Measurements from ENCODE around the gene MIA. TPM values are rescaled to one million over a fixed set of nuclear protein-coding genes. Genes with fewer than 3 reads are reported as not detected.

MIA gene
- total and polyA plus RNA-seq, 2 donors (not counting 1 experiment from before 2014, with no cell fraction given) = 0.99 TPM; not detected in 1

DNA sequence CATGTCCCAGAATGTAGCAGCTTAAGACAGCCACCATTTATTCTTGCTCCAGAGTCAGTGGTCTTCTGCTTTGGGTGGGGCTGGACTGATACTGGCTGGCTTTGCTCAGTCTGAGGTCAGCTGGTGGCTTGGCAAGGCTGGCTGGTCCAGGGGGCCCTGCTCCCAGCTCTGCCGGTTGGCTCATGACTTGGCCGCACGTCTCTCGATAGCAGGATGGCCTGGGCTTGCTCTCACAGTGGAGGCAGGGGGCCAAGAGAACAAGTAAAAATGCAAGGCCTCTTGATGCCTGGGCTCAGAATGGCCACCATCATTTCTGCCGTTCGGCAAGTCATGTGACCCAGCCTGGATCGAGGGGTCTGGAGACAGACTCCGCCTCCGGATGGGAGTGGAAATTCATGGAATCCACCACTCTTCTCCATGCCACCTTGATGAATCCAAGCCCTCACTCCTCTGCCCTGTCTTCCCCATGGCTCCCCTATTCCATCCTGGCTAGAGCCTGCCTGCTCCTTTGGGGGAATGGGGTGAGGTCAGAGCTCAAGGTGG is 38.1 kb upstream of the MIA start:
- peaks cover 24% of the 10 kb centered on the region for H3K36me3 ChIP-seq (ENCODE audit: control insufficient read depth, insufficient read depth, low read length)
- H3K4me3 ChIP-seq (replicated peaks in 1 of 4; ENCODE audit: control extremely low read depth in 1 of 4, insufficient read depth in 1 of 4, low read depth in 3 of 4, low read length in 4 of 4) = no peak overlapping the region
- H3K4me1 ChIP-seq (ENCODE audit: control insufficient read depth, extremely low read depth, insufficient read depth, low read length) = no peaks in the 10 kb centered on the region
- TF ChIP-seq EZH2 (IDR thresholded peaks at IDR 0.05; ENCODE audit: low read length, missing control alignments) = no peak
- no peak for TF ChIP-seq CTCF (conservative IDR thresholded peaks at IDR 0.05 in 1 of 2, IDR thresholded peaks at IDR 0.05 in 1 of 2; ENCODE audit: low read depth in 1 of 2, low read length in 2 of 2)
- H3K9me3 ChIP-seq (ENCODE audit: control insufficient read depth, insufficient read depth, low read depth, low read length) = no peaks in the 10 kb centered on the region
- no peaks in the 10 kb centered on the region for H3K27me3 ChIP-seq (ENCODE audit: control insufficient read depth, insufficient read depth, low read length)
- no peak overlapping the region for H3K27ac ChIP-seq (ENCODE audit: insufficient read depth, low read length)
- no peaks in the 10 kb centered on the region for H4K20me1 ChIP-seq (ENCODE audit: control insufficient read depth, extremely low read depth, insufficient read depth, low read length)
- DNase-seq (ENCODE audit: low read depth in 2 of 2) = no peak
- H2AFZ ChIP-seq (ENCODE audit: low read length) = no peak overlapping the region
- no peak overlapping the region for H3K4me2 ChIP-seq (ENCODE audit: extremely low read depth, insufficient read depth, low read length)
- H3K79me2 ChIP-seq (ENCODE audit: control insufficient read depth, insufficient read depth, low read length) = no peaks in the 10 kb centered on the region
- no peak overlapping the region for H3K9ac ChIP-seq (ENCODE audit: insufficient read depth, low read length)

- Histone ChIP-seq H4K20me1 (ENCODE audit: control insufficient read depth, extremely low read depth, insufficient read depth, low read length) (no peaks in the 10 kb centered on the region), H3K36me3 (ENCODE audit: control insufficient read depth, insufficient read depth, low read length) (peaks cover 18% of the 10 kb centered on the region), H3K4me3 (replicated peaks in 1 of 4; ENCODE audit: control extremely low read depth in 1 of 4, insufficient read depth in 1 of 4, low read depth in 3 of 4, low read length in 4 of 4) (no peak overlapping the region), H3K79me2 (ENCODE audit: control insufficient read depth, insufficient read depth, low read length) (no peaks in the 10 kb centered on the region), H2AFZ (ENCODE audit: low read length) (no peak overlapping the region), H3K4me2 (ENCODE audit: extremely low read depth, insufficient read depth, low read length) (no peak overlapping the region), H3K9ac (ENCODE audit: insufficient read depth, low read length) (no peak overlapping the region), H3K27me3 (ENCODE audit: control insufficient read depth, insufficient read depth, low read length) (no peaks in the 10 kb centered on the region), H3K9me3 (ENCODE audit: control insufficient read depth, insufficient read depth, low read depth, low read length) (no peaks in the 10 kb centered on the region), H3K27ac (ENCODE audit: insufficient read depth, low read length) (peak overlapping the region; percentile 53), H3K4me1 (ENCODE audit: control insufficient read depth, extremely low read depth, insufficient read depth, low read length) (no peaks in the 10 kb centered on the region)
- TF ChIP-seq EZH2 (IDR thresholded peaks at IDR 0.05; ENCODE audit: low read length, missing control alignments) (no peak), CTCF (conservative IDR thresholded peaks at IDR 0.05 in 1 of 2, IDR thresholded peaks at IDR 0.05 in 1 of 2; ENCODE audit: low read depth in 1 of 2, low read length in 2 of 2) (no peak)
- DNase-seq (ENCODE audit: low read depth in 2 of 2) = no peak
Observed at GRCh38 chr19:40739030-40739839, 36.1 kb upstream of the MIA start.

DNA sequence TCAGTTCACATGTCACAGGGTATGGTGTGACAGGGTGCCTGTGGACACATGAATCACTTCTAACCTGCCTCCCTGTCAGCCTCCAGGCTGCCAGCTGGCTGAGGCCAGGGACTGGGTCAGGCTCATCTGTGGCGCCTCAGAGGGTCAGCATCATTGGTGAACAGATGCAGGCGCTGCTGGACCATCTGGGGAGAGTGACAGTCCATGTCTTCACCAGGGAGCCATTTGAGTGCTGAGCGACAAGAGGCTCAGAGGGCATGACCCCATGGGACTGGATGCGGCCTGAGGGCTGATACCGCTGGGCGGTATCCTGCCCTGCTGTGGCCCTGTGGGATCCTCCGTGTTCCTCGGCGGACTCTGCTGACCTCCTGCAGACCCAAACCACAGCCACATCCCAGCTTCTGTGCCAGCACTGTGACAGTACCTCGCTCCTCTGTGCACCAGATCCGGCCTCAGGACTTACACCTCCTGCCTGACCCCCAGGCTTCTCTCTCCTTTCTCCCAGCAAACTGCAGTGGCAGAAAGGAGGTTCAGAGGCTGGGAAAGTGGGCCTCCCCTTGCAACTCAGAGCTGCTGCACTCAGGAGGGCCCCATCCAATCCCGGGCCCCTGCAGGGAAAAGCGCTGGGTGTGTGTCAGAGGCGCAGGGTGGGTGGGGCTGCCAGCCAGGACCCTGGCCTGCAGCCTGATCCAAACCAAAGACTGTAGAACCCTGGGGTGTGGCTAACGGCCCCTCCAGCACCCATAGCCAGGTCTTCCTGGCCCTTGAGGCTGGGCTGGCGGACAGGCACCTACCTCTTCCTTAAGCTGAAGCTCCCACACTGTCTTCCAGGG is 35.2 kb upstream of the MIA start:
- Histone ChIP-seq H3K4me2 (ENCODE audit: extremely low read depth, insufficient read depth, low read length) (peak overlapping the region; percentile 33), H3K9me3 (ENCODE audit: control insufficient read depth, insufficient read depth, low read depth, low read length) (no peaks in the 10 kb centered on the region), H3K27me3 (ENCODE audit: control insufficient read depth, insufficient read depth, low read length) (no peaks in the 10 kb centered on the region), H3K4me1 (ENCODE audit: control insufficient read depth, extremely low read depth, insufficient read depth, low read length) (no peaks in the 10 kb centered on the region), H3K79me2 (ENCODE audit: control insufficient read depth, insufficient read depth, low read length) (no peaks in the 10 kb centered on the region), H3K36me3 (ENCODE audit: control insufficient read depth, insufficient read depth, low read length) (peaks cover 18% of the 10 kb centered on the region), H3K27ac (ENCODE audit: insufficient read depth, low read length) (peak overlapping the region; percentile 53), H3K9ac (ENCODE audit: insufficient read depth, low read length) (peak overlapping the region; percentile 27), H3K4me3 (replicated peaks in 1 of 4; ENCODE audit: control extremely low read depth in 1 of 4, insufficient read depth in 1 of 4, low read depth in 3 of 4, low read length in 4 of 4) (no peak overlapping the region), H4K20me1 (ENCODE audit: control insufficient read depth, extremely low read depth, insufficient read depth, low read length) (no peaks in the 10 kb centered on the region), H2AFZ (ENCODE audit: low read length) (no peak overlapping the region)
- no peak for DNase-seq (ENCODE audit: low read depth in 2 of 2)
- TF ChIP-seq CTCF (conservative IDR thresholded peaks at IDR 0.05 in 1 of 2, IDR thresholded peaks at IDR 0.05 in 1 of 2; ENCODE audit: low read depth in 1 of 2, low read length in 2 of 2) = no peak
- TF ChIP-seq EZH2 (IDR thresholded peaks at IDR 0.05; ENCODE audit: low read length, missing control alignments) = no peak

Measured in fibroblast of lung (primary cell).